Measurements from ENCODE around the gene PRAC1.
A peak's percentile ranks its signal among the peaks of the same experiment; 100 is the strongest.

The PRAC1 gene

GRCh38 chr17:48692049-48692448 lies 30.3 kb downstream of the PRAC1 start:
- DNase-seq = no peak

- DNase-seq = no peak
Measured at GRCh38 chr17:48690655-48691054, 31.7 kb downstream of the PRAC1 start.

GRCh38 chr17:48681609-48682008 lies 40.7 kb downstream of the PRAC1 start:
- DNase-seq = no peak

GRCh38 chr17:48679385-48680096 lies 42.8 kb downstream of the PRAC1 start:
- no peak for DNase-seq

- peak; percentile 76 for DNase-seq
Measured at GRCh38 chr17:48678141-48678971, 44.0 kb downstream of the PRAC1 start.

- DNase-seq = no peak
Measured at GRCh38 chr17:48676963-48677558, 45.3 kb downstream of the PRAC1 start.

GRCh38 chr17:48672340-48672739 lies 50.0 kb downstream of the PRAC1 start:
- no peak for DNase-seq

Measured in NCI-H774 (cell line).